ENCODE measurements around the gene SOCS2.

Gene SOCS2

DNA sequence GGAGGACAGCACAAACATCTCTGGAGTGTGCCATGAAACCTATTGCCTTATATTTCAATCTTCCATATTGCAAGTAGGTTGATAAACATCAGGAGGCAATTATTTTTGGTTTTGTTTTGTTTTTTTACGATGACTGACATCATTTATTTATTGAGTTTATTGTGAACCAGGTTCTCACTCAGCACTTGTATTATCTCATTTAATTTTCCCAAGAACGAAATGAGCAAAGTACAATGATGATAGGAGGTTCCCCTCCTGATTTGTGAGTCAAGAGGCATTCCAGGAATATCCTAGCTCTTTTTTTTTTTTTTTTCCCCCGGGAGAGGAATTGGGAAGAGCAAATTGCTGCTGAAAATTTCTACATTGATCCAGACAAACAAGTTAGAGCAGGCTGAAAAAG, 4.7 kb downstream of the SOCS2 start:
- TF ChIP-seq, protein P1, sequence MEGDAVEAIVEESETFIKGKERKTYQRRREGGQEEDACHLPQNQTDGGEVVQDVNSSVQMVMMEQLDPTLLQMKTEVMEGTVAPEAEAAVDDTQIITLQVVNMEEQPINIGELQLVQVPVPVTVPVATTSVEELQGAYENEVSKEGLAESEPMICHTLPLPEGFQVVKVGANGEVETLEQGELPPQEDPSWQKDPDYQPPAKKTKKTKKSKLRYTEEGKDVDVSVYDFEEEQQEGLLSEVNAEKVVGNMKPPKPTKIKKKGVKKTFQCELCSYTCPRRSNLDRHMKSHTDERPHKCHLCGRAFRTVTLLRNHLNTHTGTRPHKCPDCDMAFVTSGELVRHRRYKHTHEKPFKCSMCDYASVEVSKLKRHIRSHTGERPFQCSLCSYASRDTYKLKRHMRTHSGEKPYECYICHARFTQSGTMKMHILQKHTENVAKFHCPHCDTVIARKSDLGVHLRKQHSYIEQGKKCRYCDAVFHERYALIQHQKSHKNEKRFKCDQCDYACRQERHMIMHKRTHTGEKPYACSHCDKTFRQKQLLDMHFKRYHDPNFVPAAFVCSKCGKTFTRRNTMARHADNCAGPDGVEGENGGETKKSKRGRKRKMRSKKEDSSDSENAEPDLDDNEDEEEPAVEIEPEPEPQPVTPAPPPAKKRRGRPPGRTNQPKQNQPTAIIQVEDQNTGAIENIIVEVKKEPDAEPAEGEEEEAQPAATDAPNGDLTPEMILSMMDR (IDR thresholded peaks at IDR 0.05; ENCODE audit: low read length, missing control alignments), result no peak
- no peak overlapping the region for H3K4me3 ChIP-seq (replicated peaks; ENCODE audit: low read depth, low read length)
- no peak for DNase-seq (ENCODE audit: low read depth)

DNA sequence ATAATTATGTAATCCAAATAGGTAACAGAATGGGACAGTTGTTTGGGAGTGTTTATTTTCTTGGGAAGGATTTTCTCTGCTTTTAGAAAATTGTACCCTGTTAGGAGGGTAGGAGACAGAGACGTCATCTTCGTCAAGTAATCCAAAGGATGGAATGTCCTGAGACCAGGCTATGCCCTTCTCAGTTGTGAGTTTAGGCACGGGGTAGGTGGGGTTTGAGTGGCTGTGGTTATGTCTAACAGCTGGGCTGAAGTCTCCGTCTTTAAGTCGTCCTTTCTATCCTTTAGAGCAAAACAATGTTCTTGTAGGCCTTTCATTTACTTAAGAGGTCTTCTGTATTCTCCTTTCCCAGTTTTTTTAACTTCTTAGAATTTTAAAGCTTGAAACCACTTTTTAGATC, 5.7 kb downstream of the SOCS2 start:
- TF ChIP-seq, protein P1 (IDR thresholded peaks at IDR 0.05; ENCODE audit: low read length, missing control alignments), result no peak
- H3K4me3 ChIP-seq (replicated peaks; ENCODE audit: low read depth, low read length), result no peak overlapping the region

DNA sequence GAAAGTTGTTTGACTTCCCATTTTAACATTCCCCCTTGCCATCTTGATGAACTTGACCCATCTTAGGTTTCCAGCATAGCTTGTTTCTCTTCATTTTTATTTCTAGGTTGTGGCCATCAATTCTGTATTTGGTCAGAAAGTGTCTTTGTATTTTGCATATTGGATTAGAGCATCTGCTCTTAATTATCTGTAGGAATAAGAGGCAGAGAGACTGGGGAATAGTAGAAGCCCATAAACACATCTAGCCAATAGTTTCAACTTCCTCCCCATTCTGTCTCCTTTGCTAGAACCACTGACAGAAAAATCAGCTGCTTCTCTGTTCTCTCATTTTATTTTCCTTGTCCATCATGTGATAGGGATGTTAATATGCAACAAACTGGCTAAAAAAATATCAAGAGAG, 8.2 kb downstream of the SOCS2 start:
- TF ChIP-seq, protein P1 (IDR thresholded peaks at IDR 0.05; ENCODE audit: low read length, missing control alignments), result no peak
- H3K4me3 ChIP-seq (replicated peaks; ENCODE audit: low read depth, low read length), result no peak overlapping the region
- DNase-seq (ENCODE audit: low read depth), result no peak

More for the DNA sequence above, 5.7 kb downstream of the SOCS2 start:
- no peak for DNase-seq (ENCODE audit: low read depth)

DNA sequence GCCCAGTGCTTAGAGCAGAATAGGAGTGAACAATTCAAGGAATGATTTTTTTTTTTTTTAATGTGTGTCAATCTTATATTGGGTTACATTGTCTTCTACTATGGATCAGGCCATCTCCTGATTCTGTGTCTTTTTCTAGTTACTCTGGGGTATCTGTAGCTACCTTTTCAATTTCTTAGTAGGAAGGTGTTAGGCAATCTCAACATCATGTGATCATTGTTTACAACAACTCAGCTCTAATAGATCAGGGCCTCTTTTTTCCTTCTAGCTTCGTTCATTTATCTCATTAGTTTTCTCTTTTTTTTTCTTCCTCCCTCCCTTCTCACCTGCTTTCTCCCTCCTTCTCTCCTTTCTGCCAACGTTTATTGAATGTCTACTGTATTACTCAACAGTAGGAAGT, 8.9 kb downstream of the SOCS2 start:
- DNase-seq (ENCODE audit: low read depth), result no peak
- TF ChIP-seq, protein P1 (IDR thresholded peaks at IDR 0.05; ENCODE audit: low read length, missing control alignments), result no peak
- H3K4me3 ChIP-seq (replicated peaks; ENCODE audit: low read depth, low read length), result no peak overlapping the region

DNA sequence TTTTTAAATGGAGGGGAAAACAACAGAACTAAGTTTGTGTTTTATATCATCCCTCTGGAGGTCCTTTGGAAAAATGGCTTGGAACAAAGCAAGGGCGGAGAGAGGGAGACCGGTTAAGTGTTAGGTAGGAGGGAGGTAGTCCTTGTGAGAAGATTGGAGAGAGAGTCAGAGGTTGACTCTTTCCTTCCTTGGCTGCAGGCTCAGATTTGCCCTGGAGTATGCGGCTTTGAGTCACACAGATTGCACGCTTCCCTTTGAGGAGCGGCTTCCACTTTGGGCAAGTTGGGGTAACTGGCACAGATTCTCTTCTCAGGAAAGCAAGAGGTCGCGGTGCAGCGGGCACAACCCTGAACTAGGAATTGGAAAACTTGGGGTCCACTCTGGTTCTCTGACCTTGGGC, 9.9 kb downstream of the SOCS2 start:
- no peak overlapping the region for H3K4me3 ChIP-seq (replicated peaks; ENCODE audit: low read depth, low read length)
- no peak for DNase-seq (ENCODE audit: low read depth)
- TF ChIP-seq, protein P1 (IDR thresholded peaks at IDR 0.05; ENCODE audit: low read length, missing control alignments), result no peak

DNA sequence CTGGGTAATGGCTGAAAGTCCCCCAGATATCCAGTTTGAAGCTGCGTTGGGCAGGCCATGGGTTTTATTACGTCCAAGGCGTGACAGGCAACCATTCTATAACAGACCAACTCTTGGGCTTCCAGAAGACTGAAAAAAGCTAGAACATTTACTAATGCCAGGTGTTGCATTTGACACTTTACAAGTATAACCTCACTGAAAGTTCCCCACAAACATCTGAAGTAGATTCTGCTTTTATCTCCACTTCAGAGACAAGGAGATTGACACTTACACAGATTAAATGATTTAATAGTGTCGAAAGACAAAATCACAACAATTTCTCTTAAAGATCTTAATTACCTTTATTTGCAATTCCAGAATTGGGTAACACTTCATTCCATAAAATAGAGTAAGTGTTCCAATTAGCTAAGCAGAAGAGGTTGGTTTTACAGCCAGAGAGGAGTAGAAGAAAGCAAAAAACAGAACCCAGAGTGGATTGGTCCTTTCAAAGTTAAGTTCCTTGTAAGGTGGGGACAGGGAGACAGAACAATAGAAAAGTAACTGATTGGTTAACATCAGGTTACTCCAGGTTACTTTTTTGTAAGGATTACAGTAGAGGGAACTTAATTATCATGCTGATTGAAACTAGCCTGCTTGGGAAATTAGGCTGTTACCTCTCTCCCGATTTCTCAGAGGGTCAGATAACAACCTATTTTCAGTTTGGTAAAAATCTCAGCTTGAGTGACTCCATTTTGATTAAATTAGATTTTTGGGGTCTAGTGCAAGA, 11.3 kb downstream of the SOCS2 start:
- TF ChIP-seq, protein P1 (IDR thresholded peaks at IDR 0.05; ENCODE audit: low read length, missing control alignments), result no peak

DNA sequence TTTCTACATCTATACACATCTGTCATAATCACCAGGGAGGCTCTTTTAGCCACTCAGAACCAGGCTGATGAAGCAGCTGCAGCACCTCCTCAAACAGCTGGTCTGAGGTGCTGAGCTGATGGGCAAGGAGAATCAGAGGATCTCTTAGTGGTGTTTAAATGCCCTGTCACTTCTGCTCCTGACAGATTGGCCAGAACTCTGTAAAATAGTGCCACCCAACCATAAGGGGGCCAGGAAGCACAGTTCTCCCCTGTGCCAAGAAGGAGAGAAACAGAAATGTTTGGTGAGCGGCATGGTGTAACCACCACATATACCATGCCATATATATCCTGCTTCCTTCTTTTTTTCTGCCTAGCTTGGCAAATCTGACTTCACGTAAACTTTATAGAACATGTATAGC, 12.8 kb downstream of the SOCS2 start:
- DNase-seq (ENCODE audit: low read depth), result no peak
- TF ChIP-seq, protein P1 (IDR thresholded peaks at IDR 0.05; ENCODE audit: low read length, missing control alignments), result no peak
- H3K4me3 ChIP-seq (replicated peaks; ENCODE audit: low read depth, low read length), result no peak overlapping the region

More for the DNA sequence above, 11.3 kb downstream of the SOCS2 start:
- H3K4me3 ChIP-seq (replicated peaks; ENCODE audit: low read depth, low read length), result no peak overlapping the region
- no peak for DNase-seq (ENCODE audit: low read depth)

Data from fibroblast of pulmonary artery (primary cell).